HepG2 (cell line): ENCODE data around the gene GRIK5. TPM values are rescaled to one million over a fixed set of nuclear protein-coding genes. Genes with fewer than 3 reads are reported as not detected.
A peak's percentile ranks its signal among the peaks of the same experiment; 100 is the strongest.

ENCODE experiments used
- ATAC-seq: fragments of 200-7000 bp; cut with Tn5 transposase; 3 replicates; pipeline ENCODE4 v1.9.1; 2020; ENCODE audit warnings: mild to moderate bottlenecking, moderate library complexity
- BruUV-seq: library from RNA; stranded (reverse); fragments of 400-500 nt; replicated peaks from 2 replicates; lab custom pipeline; 2021; lab: Mats Ljungman, UMichigan
- CTCF ChIA-PET: fragments of 300-600 bp; formaldehyde crosslinking; extraction: SDS; loops from one replicate; lab custom pipeline; 2021; ENCODE audit warnings: low total read pairs, inconsistent platforms, low intra/inter-chr PET ratio; lab: Yijun Ruan, JAX
- POLR2A ChIA-PET: fragments of 350-600 bp; sonication (Branson Sonifier 250); formaldehyde crosslinking; loops from one replicate; lab custom pipeline; 2020; ENCODE audit warnings: antibody characterized with exemption, inconsistent platforms; lab: Yijun Ruan, JAX
- DNase-seq: peaks from one replicate; pipeline ENCODE4 v3.0.0-alpha.2; 2015; ENCODE audit warnings: low spot score
- FAIRE-seq: peaks from 3 replicates; lab custom pipeline; 2011; peaks lifted over from hg19 to GRCh38; lab: Jason Lieb, UNC
- H2AFZ ChIP-seq: one replicate; pipeline ENCODE4 v1.6.1; 2011; ENCODE audit warnings: low read length, inconsistent platforms
- H3K27ac ChIP-seq: fragments of 300-600 bp; 3 replicates; pipeline ENCODE4 v1.8.0; 2011; ENCODE audit warnings: mixed run types, mild to moderate bottlenecking, mixed read lengths, low read length, inconsistent platforms; ENCODE audit not compliant: insufficient read depth; ENCODE audit errors: extremely low read length
- H3K27me3 ChIP-seq, 2 experiments: fragments of 200-600 bp in 1 of 2; 2 replicates in 1 of 2; 3 replicates in 1 of 2; pipeline versions ENCODE4 v1.6.0 to v1.8.0; 2011; ENCODE audit warnings: low read length in 2 of 2, mild to moderate bottlenecking in 2 of 2, moderate library complexity in 2 of 2, inconsistent platforms in 1 of 2; ENCODE audit not compliant: insufficient read depth in 2 of 2, control insufficient read depth in 1 of 2
- H3K36me3 ChIP-seq, 2 experiments: fragments of 200-600 bp in 1 of 2; replicated peaks in 1 of 2; 2 replicates in 1 of 2; 3 replicates in 1 of 2; pipeline versions ENCODE4 v1.5.1 to v1.8.0; 2011; ENCODE audit warnings: low read length in 2 of 2, inconsistent platforms in 1 of 2; ENCODE audit not compliant: insufficient read depth in 2 of 2, control insufficient read depth in 1 of 2
- H3K4me1 ChIP-seq: 2 replicates; pipeline ENCODE4 v1.5.1; 2012; ENCODE audit warnings: low read length, inconsistent platforms; ENCODE audit not compliant: insufficient read depth
- H3K4me2 ChIP-seq: 2 replicates; pipeline ENCODE4 v1.6.0; 2011; ENCODE audit warnings: low read depth, low read length, inconsistent platforms
- H3K4me3 ChIP-seq, 3 experiments: fragments of 200-600 bp in 1 of 3; sonication (generic), shearing (Covaris generic) in 1 of 3; replicated peaks in 1 of 3; 2 replicates each; pipeline ENCODE4 v1.5.1; 2011 to 2016; ENCODE audit warnings: low read length in 3 of 3, inconsistent platforms in 2 of 3, low read depth in 2 of 3, mild to moderate bottlenecking in 2 of 3, control low read depth in 1 of 3, mixed read lengths in 1 of 3; ENCODE audit not compliant: insufficient read depth in 1 of 3
- H3K79me2 ChIP-seq: one replicate; pipeline ENCODE4 v1.6.1; 2011; ENCODE audit warnings: low read length, inconsistent platforms; ENCODE audit not compliant: insufficient read depth
- H3K9ac ChIP-seq: 2 replicates; pipeline ENCODE4 v1.6.0; 2011; ENCODE audit warnings: mild to moderate bottlenecking, low read depth, low read length, inconsistent platforms; ENCODE audit not compliant: insufficient read depth
- H3K9me3 ChIP-seq: 2 replicates; pipeline ENCODE4 v1.5.1; 2012; ENCODE audit warnings: mild to moderate bottlenecking, low read length
- H4K20me1 ChIP-seq: 2 replicates; pipeline ENCODE4 v1.6.0; 2011; ENCODE audit warnings: inconsistent platforms, mild to moderate bottlenecking, low read length, moderate library complexity; ENCODE audit not compliant: insufficient read depth
- DR1 ChIP-seq: sonication (generic); formaldehyde crosslinking; IDR thresholded peaks from 2 replicates; pipeline ENCODE4 v1.8.0; 2021; ENCODE audit warnings: mild to moderate bottlenecking, missing genetic modification reagents, inconsistent platforms
- FOXP4 ChIP-seq: sonication (generic); formaldehyde crosslinking; IDR thresholded peaks from 2 replicates; pipeline ENCODE4 v1.4.0; 2020; ENCODE audit warnings: missing genetic modification reagents
- HMGA1 ChIP-seq: sonication (generic); formaldehyde crosslinking; conservative IDR thresholded peaks from 2 replicates; pipeline ENCODE4 v1.4.0; 2020; ENCODE audit warnings: missing genetic modification reagents
- IRF2 ChIP-seq: IDR thresholded peaks from 2 replicates; pipeline ENCODE4 v1.6.1; 2018; ENCODE audit warnings: missing genetic modification reagents, missing compliant biosample characterization
- KLF15 ChIP-seq: sonication (generic); formaldehyde crosslinking; IDR thresholded peaks from 2 replicates; pipeline ENCODE4 v1.8.1; 2023; ENCODE audit warnings: borderline replicate concordance, mild to moderate bottlenecking, inconsistent platforms, missing genetic modification reagents, mixed read lengths
- MNT ChIP-seq: fragments of 450-650 bp; IDR thresholded peaks from 2 replicates; pipeline ENCODE4 v1.6.1; 2016
- ZNF296 ChIP-seq: sonication (generic); formaldehyde crosslinking; conservative IDR thresholded peaks from 2 replicates; pipeline ENCODE4 v1.5.0; 2020; ENCODE audit warnings: mild to moderate bottlenecking, missing genetic modification reagents
- ZNF549 ChIP-seq: sonication (generic); formaldehyde crosslinking; IDR thresholded peaks from 2 replicates; pipeline ENCODE4 v1.5.0; 2020; ENCODE audit warnings: missing genetic modification reagents
- ZNF639 ChIP-seq: conservative IDR thresholded peaks from 2 replicates; pipeline ENCODE4 v1.6.1; 2018; ENCODE audit warnings: missing genetic modification reagents
- WGBS: methylation state at CpG from one replicate; pipeline ENCODE4 v1.1.6; 2017; ENCODE audit warnings: low lambda C conversion rate; 5-methylcytosine and 5-hydroxymethylcytosine counted together
- in situ Hi-C: cut with HindIII; loops from 2 replicates; pipeline ENCODE4 v1.10.0; 2017; ENCODE audit warnings: low pct_unique_long_range_greater_than_20kb; ENCODE audit not compliant: extremely low pct_ligation_motif_present
- intact Hi-C: fragments of 100-400 bp; cut with micrococcal nuclease; formaldehyde crosslinking; loops from one replicate; pipeline ENCODE4 v1.10.0; 2022; ENCODE audit not compliant: unreplicated experiment
- polyA plus RNA-seq, 8 experiments: library from polyadenylated mRNA; depleted of rRNA in 3 of 8; stranded (reverse) in 7 of 8; unstranded in 1 of 8; fragments of >200 nt; fragmentation: Illumina TruSeq in 4 of 8; extraction: Trizol in 4 of 8; gene quantifications; 2 replicates each; pipeline versions ENCODE4 v1.2.1 to v1.2.3, GENCODE V29; 2011 to 2016; ENCODE audit warnings: low read depth in 4 of 8, missing spikeins in 1 of 8, mixed read lengths in 1 of 8; ENCODE audit not compliant: insufficient read depth in 1 of 8
- total RNA-seq, 5 experiments: library from RNA; depleted of rRNA; stranded (reverse); fragments of >200 nt; fragmentation: Illumina TruSeq; extraction: Trizol; gene quantifications; 2 replicates each; pipeline ENCODE4 v1.2.3, GENCODE V29; 2016; ENCODE audit warnings: low read depth in 1 of 5

GRIK5 gene
- total and polyA plus RNA-seq, 2 of the 13 experiments (the other 11 are each of a cell fraction or from before 2014, with no cell fraction given) = not detected

GRCh38 chr19:41981724-41982123 is 88.3 kb downstream of the GRIK5 start:
- intact Hi-C loops = no loop called here
- FAIRE-seq = no peak
- H3K9me3 ChIP-seq = no peaks in the 10 kb centered on the region
- ATAC-seq = no peak
- 0 out of 2 replicates have a peak, but pooled peaks have one; percentile 31 for TF ChIP-seq MNT
- no peak for TF ChIP-seq IRF2 (CRISPR knock-in tag)
- TF ChIP-seq, all 625 proteins: peak for 1
- no peaks in the 10 kb centered on the region for H3K79me2 ChIP-seq
- no peaks in the 10 kb centered on the region for H3K36me3 ChIP-seq
- in situ Hi-C loops = no loop called here
- no peak for DNase-seq
- ChIA-PET CTCF (no interaction called here), POLR2A (no interaction called here)
- H3K4me1 ChIP-seq = no peaks in the 10 kb centered on the region
- WGBS = 13% methylated on average over 1 of the region's 15 CpGs
- H4K20me1 ChIP-seq = no peaks in the 10 kb centered on the region
- H3K27me3 ChIP-seq = peaks cover 1 to 18% of the 10 kb centered on the region in 2 experiments; a peak in 2 of 5 replicates
- H3K4me2 ChIP-seq = no peak overlapping the region
- H3K9ac ChIP-seq = no peak overlapping the region
- no peak overlapping the region for H2AFZ ChIP-seq
- no peak overlapping the region for H3K27ac ChIP-seq
- BruUV-seq = no TSS peak
- no peak overlapping the region for H3K4me3 ChIP-seq

GRCh38 chr19:41978470-41978869 is 91.5 kb downstream of the GRIK5 start:
- Histone ChIP-seq H3K36me3 (no peaks in the 10 kb centered on the region), H4K20me1 (no peaks in the 10 kb centered on the region), H3K4me1 (no peaks in the 10 kb centered on the region), H3K4me3 (no peak overlapping the region), H3K4me2 (no peak overlapping the region), H3K9me3 (no peaks in the 10 kb centered on the region), H3K79me2 (no peaks in the 10 kb centered on the region), H3K27ac (no peak overlapping the region), H3K27me3 (peaks cover 1 to 20% of the 10 kb centered on the region in 2 experiments; a peak in 3 of 5 replicates), H3K9ac (no peak overlapping the region), H2AFZ (no peak overlapping the region)
- no TSS peak for BruUV-seq
- 67% methylated on average over 8 of the region's 17 CpGs for WGBS
- DNase-seq (no peak), ATAC-seq (no peak), FAIRE-seq (no peak)
- no peak for TF ChIP-seq ZNF296 (CRISPR knock-in tag)
- TF ChIP-seq ZNF639 (CRISPR knock-in tag) = no peak
- no peak for TF ChIP-seq FOXP4 (CRISPR knock-in tag)
- no peak for TF ChIP-seq DR1 (CRISPR knock-in tag)
- no peak for TF ChIP-seq HMGA1 (CRISPR knock-in tag)
- TF ChIP-seq ZNF549 (CRISPR knock-in tag) = no peak
- no peak for TF ChIP-seq KLF15 (CRISPR knock-in tag)
- in situ Hi-C loops (no loop called here), intact Hi-C loops (no loop called here)
- ChIA-PET CTCF (no interaction called here), POLR2A (no interaction called here)
